Lower leg skin (tissue), 4 donors: ENCODE measurements around the gene ALDH1A1. TPM values are rescaled to one million over a fixed set of nuclear protein-coding genes. Genes with fewer than 3 reads are reported as not detected.

Source experiments
- DNase-seq, 2 donors: peaks; one replicate each; pipeline ENCODE4 v3.0.0-alpha.2; 2019; ENCODE audit warnings: low spot score in 2 of 2
- H3K4me3 ChIP-seq: fragments of 200-600 bp; sonication (generic); 2 replicates; pipeline ENCODE4 v1.5.1; 2017; ENCODE audit warnings: mild to moderate bottlenecking, low read depth; ENCODE audit not compliant: poor library complexity, severe bottlenecking
- CTCF ChIP-seq, 3 donors: fragments of 450-650 bp; IDR thresholded peaks; one replicate each; pipeline ENCODE4 v1.5.1; 2016; ENCODE audit warnings: antibody characterized with exemption in 3 of 3, mild to moderate bottlenecking in 3 of 3, moderate library complexity in 2 of 3
- POLR2A ChIP-seq, 2 donors: fragments of 450-650 bp; IDR thresholded peaks; one replicate each; pipeline ENCODE4 v1.6.1; 2016 to 2017; ENCODE audit warnings: antibody characterized with exemption in 2 of 2, mild to moderate bottlenecking in 1 of 2, moderate library complexity in 1 of 2
- WGBS, 2 donors: methylation state at CpG; one replicate each; pipeline ENCODE4 v1.1.5; 2018; 5-methylcytosine and 5-hydroxymethylcytosine counted together
- intact Hi-C: fragments of 100-400 bp; cut with DNase I; formaldehyde crosslinking; loops from one replicate; pipeline ENCODE4 v1.15.0; 2023; ENCODE audit warnings: low total_unique reads
- total RNA-seq, 4 donors: library from RNA; depleted of rRNA; stranded (reverse); fragments of >200 nt; gene quantifications; one replicate each; pipeline ENCODE4 v1.1.0, GENCODE V29; 2016

The ALDH1A1 gene
- total RNA-seq, 4 donors from 2014 or later, result 8.8 to 18.5 (median 13.1) TPM

GRCh38 chr9:72926506-72926905 lies 26.3 kb downstream of the ALDH1A1 start:
- intact Hi-C loops, result no loop called here
- no peak overlapping the region for H3K4me3 ChIP-seq
- 93 to 94% methylated on average over 1 of the region's 1 CpG for WGBS, 2 donors
- TF ChIP-seq CTCF (IDR thresholded peaks at IDR 0.05) (no peak), POLR2A (IDR thresholded peaks at IDR 0.05) (no peak)
- no peak for DNase-seq

- intact Hi-C loops, result no loop called here
- DNase-seq, result no peak
- no peak for TF ChIP-seq POLR2A (IDR thresholded peaks at IDR 0.05)
- no peak for TF ChIP-seq CTCF (IDR thresholded peaks at IDR 0.05)
- 84 to 86% methylated on average over 1 of the region's 1 CpG for WGBS, 2 donors
- H3K4me3 ChIP-seq, result no peak overlapping the region
Measured at GRCh38 chr9:72925891-72926290, 27.0 kb downstream of the ALDH1A1 start.

GRCh38 chr9:72925126-72925789 lies 27.6 kb downstream of the ALDH1A1 start:
- DNase-seq, result no peak
- intact Hi-C loops, result no loop called here
- 50 to 54% methylated on average over 6 of the region's 6 CpGs for WGBS, 2 donors

GRCh38 chr9:72924154-72924790 lies 28.6 kb downstream of the ALDH1A1 start:
- no peak overlapping the region for H3K4me3 ChIP-seq
- intact Hi-C loops, result no loop called here
- no peak for DNase-seq
- no peak for TF ChIP-seq POLR2A (IDR thresholded peaks at IDR 0.05)
- no peak for TF ChIP-seq CTCF (IDR thresholded peaks at IDR 0.05)
- 89 to 94% methylated on average over 1 of the region's 1 CpG for WGBS, 2 donors

More at GRCh38 chr9:72925126-72925789, 27.6 kb downstream of the ALDH1A1 start:
- H3K4me3 ChIP-seq, result no peak overlapping the region
- TF ChIP-seq CTCF (IDR thresholded peaks at IDR 0.05) (no peak), POLR2A (IDR thresholded peaks at IDR 0.05) (no peak)

- intact Hi-C loops, result no loop called here
Measured at GRCh38 chr9:72923077-72923476, 29.8 kb downstream of the ALDH1A1 start.

More at GRCh38 chr9:72923077-72923476, 29.8 kb downstream of the ALDH1A1 start:
- H3K4me3 ChIP-seq, result no peak overlapping the region
- DNase-seq, result no peak
- 91 to 92% methylated on average over 1 of the region's 1 CpG for whole genome bisulfite sequencing, 2 donors
- no peak for TF ChIP-seq CTCF (IDR thresholded peaks at IDR 0.05)
- no peak for TF ChIP-seq POLR2A (IDR thresholded peaks at IDR 0.05)
